Measurements from ENCODE around the gene ME2. TPM values are rescaled to one million over a fixed set of nuclear protein-coding genes. Genes with fewer than 3 reads are reported as not detected.

The ME2 gene
- total and polyA plus RNA-seq, 2 of the 8 experiments (the other 6 are each of a cell fraction or from before 2014, with no cell fraction given): 54.7 to 66.9 TPM

GRCh38 chr18:50953822-50954221, 74.9 kb downstream of the ME2 start:
- Histone ChIP-seq H4K5ac (ENCODE audit: insufficient read length, low read depth, low read length) (no peak overlapping the region), H2BK20ac (ENCODE audit: low read length) (no peak overlapping the region), H3K27me3 (replicated peaks in 1 of 4; ENCODE audit: control insufficient read depth in 3 of 4, extremely low read depth in 1 of 4, insufficient read depth in 3 of 4, low read length in 3 of 4) (no peaks in the 10 kb centered on the region), H3K23me2 (ENCODE audit: low read depth, low read length) (no peaks in the 10 kb centered on the region), H4K20me1 (replicated peaks in 1 of 2; ENCODE audit: control insufficient read depth in 1 of 2, insufficient read depth in 2 of 2, low read length in 2 of 2) (no peaks in the 10 kb centered on the region), H2BK12ac (ENCODE audit: low read depth, low read length) (no peak overlapping the region), H3K9ac (replicated peaks in 1 of 4; ENCODE audit: extremely low read depth in 1 of 4, low read depth in 3 of 4, low read length in 3 of 4) (no peak overlapping the region), H3K14ac (ENCODE audit: insufficient read length) (no peak overlapping the region), H3K9me3 (ENCODE audit: insufficient read depth in 2 of 2, low read depth in 1 of 2, low read length in 1 of 2) (no peaks in the 10 kb centered on the region), H2BK15ac (ENCODE audit: low read length) (no peak overlapping the region), H3K4me3 (ENCODE audit: extremely low read depth in 1 of 4, insufficient read depth in 2 of 4, low read depth in 3 of 4, low read length in 4 of 4) (no peak overlapping the region), H2AFZ (ENCODE audit: low read length) (no peak overlapping the region), H3K56ac (replicated peaks; ENCODE audit: insufficient read length, low read depth, low read length) (no peak overlapping the region), H3K18ac (ENCODE audit: extremely low read depth, low read length) (no peak overlapping the region), H3K27ac (ENCODE audit: low read depth, low read length) (no peak overlapping the region), H3K79me2 (ENCODE audit: control insufficient read depth in 1 of 2, insufficient read depth in 2 of 2, low read length in 2 of 2) (no peaks in the 10 kb centered on the region), H3K79me1 (ENCODE audit: low read depth, low read length) (no peaks in the 10 kb centered on the region), H3K23ac (ENCODE audit: insufficient read length) (no peak overlapping the region), H4K91ac (replicated peaks; ENCODE audit: insufficient read length, low read length) (no peak overlapping the region), H3K36me3 (ENCODE audit: control insufficient read depth in 2 of 4, insufficient read depth in 4 of 4, low read length in 3 of 4) (no peaks in the 10 kb centered on the region), H2BK5ac (ENCODE audit: low read depth, low read length) (no peak overlapping the region), H3K4me1 (replicated peaks in 1 of 4; ENCODE audit: control insufficient read depth in 3 of 4, insufficient read depth in 4 of 4, low read length in 3 of 4) (peaks cover 0 to 2% (median 0%) of the 10 kb centered on the region in 4 experiments; a peak in 2 of 7 replicates), H3K4me2 (ENCODE audit: insufficient read depth in 1 of 2, low read depth in 2 of 2, low read length in 2 of 2) (no peak overlapping the region), H4K8ac (ENCODE audit: extremely low read depth, insufficient read depth, low read length) (no peak overlapping the region), H2BK120ac (replicated peaks; ENCODE audit: low read depth, low read length) (no peak overlapping the region), H3K4ac (replicated peaks; ENCODE audit: insufficient read length, low read depth, low read length) (no peak overlapping the region), H2AK5ac (ENCODE audit: low read depth, low read length) (no peak overlapping the region)
- FAIRE-seq: no peak
- ChIA-PET POLR2A (ENCODE audit: partially characterized antibody) (no interaction called here), CTCF (ENCODE audit: partially characterized antibody) (no interaction called here)
- DNase-seq (ENCODE audit: low read depth in 1 of 2, low spot score in 2 of 2): no peak
- 87% methylated on average over 3 of the region's 3 CpGs; no CpG with 5 or more reads in 1 of the 2 experiments for WGBS, 2 experiments (ENCODE audit: extremely low coverage in 1 of 2, insufficient coverage in 1 of 2, insufficient read length in 1 of 2, insufficient replicate concordance in 2 of 2, low coverage in 1 of 2, low lambda C conversion rate in 2 of 2, missing lambda C conversion rate in 1 of 2)
- TF ChIP-seq TCF12 (IDR thresholded peaks at IDR 0.05; ENCODE audit: low read depth, low read length): no peak
- TF ChIP-seq EZH2 (IDR thresholded peaks at IDR 0.05; ENCODE audit: low read depth, low read length, severe bottlenecking): no peak
- TF ChIP-seq JUN (IDR thresholded peaks at IDR 0.05; ENCODE audit: low read depth, low read length): no peak
- TF ChIP-seq CBX5 (IDR thresholded peaks at IDR 0.05; ENCODE audit: low read depth, low read length): no peak
- TF ChIP-seq HDAC6 (IDR thresholded peaks at IDR 0.05; ENCODE audit: low read depth, low read length): no peak
- TF ChIP-seq, protein P1, sequence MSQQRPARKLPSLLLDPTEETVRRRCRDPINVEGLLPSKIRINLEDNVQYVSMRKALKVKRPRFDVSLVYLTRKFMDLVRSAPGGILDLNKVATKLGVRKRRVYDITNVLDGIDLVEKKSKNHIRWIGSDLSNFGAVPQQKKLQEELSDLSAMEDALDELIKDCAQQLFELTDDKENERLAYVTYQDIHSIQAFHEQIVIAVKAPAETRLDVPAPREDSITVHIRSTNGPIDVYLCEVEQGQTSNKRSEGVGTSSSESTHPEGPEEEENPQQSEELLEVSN (IDR thresholded peaks at IDR 0.05): no peak
- TF ChIP-seq SP4 (IDR thresholded peaks at IDR 0.05; ENCODE audit: low read length): no peak
- TF ChIP-seq CBX8 (IDR thresholded peaks at IDR 0.05; ENCODE audit: borderline replicate concordance, low read depth, low read length): no peak
- TF ChIP-seq CHD1 (IDR thresholded peaks at IDR 0.05; ENCODE audit: low read depth, low read length): no peak
- TF ChIP-seq RBBP5 (IDR thresholded peaks at IDR 0.05; ENCODE audit: borderline replicate concordance, low read depth, low read length): no peak
- TF ChIP-seq NRF1 (IDR thresholded peaks at IDR 0.05; ENCODE audit: low read depth, low read length): no peak
- TF ChIP-seq, protein P2, sequence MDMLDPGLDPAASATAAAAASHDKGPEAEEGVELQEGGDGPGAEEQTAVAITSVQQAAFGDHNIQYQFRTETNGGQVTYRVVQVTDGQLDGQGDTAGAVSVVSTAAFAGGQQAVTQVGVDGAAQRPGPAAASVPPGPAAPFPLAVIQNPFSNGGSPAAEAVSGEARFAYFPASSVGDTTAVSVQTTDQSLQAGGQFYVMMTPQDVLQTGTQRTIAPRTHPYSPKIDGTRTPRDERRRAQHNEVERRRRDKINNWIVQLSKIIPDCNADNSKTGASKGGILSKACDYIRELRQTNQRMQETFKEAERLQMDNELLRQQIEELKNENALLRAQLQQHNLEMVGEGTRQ (IDR thresholded peaks at IDR 0.05; ENCODE audit: low read length): no peak
- TF ChIP-seq SIN3A (conservative IDR thresholded peaks at IDR 0.05 in 1 of 2, IDR thresholded peaks at IDR 0.05 in 1 of 2; ENCODE audit: low read depth in 1 of 2, low read length in 2 of 2): no peak

Measured in H1 (cell line).